Measurements from ENCODE around the gene ZBTB16. TPM values are rescaled to one million over a fixed set of nuclear protein-coding genes. Genes with fewer than 3 reads are reported as not detected.

ZBTB16 gene
- total and polyA plus RNA-seq, 2 of the 13 experiments (the other 11 are each of a cell fraction or from before 2014, with no cell fraction given): not detected

GRCh38 chr11:114230031-114230704, 170.7 kb downstream of the ZBTB16 start (continued):
- no peak for TF ChIP-seq ZHX2 (IDR thresholded peaks at IDR 0.05; ENCODE audit: low read depth)
- no peak for TF ChIP-seq ZHX2 (CRISPR knock-in tag; IDR thresholded peaks at IDR 0.05; ENCODE audit: borderline replicate concordance)
- no peak for TF ChIP-seq ZNF275 (CRISPR knock-in tag; IDR thresholded peaks at IDR 0.05; ENCODE audit: borderline replicate concordance)

GRCh38 chr11:114232400-114233059, 173.0 kb downstream of the ZBTB16 start:
- Histone ChIP-seq H3K4me2 (ENCODE audit: low read depth, low read length) (no peak overlapping the region), H3K27ac (ENCODE audit: extremely low read length, insufficient read depth, low read length) (no peak overlapping the region), H4K20me1 (ENCODE audit: insufficient read depth, low read length) (no peaks in the 10 kb centered on the region), H2AFZ (ENCODE audit: low read length) (no peak overlapping the region), H3K4me1 (ENCODE audit: insufficient read depth, low read length) (no peaks in the 10 kb centered on the region), H3K4me3 (replicated peaks in 1 of 3; ENCODE audit: insufficient read depth in 1 of 3, low read depth in 2 of 3, low read length in 3 of 3) (no peak overlapping the region), H3K27me3 (ENCODE audit: control insufficient read depth in 1 of 2, insufficient read depth in 2 of 2, low read length in 2 of 2) (peaks cover 0 to 30% of the 10 kb centered on the region in 2 experiments; a peak in 3 of 5 replicates), H3K36me3 (replicated peaks in 1 of 2; ENCODE audit: control insufficient read depth in 1 of 2, insufficient read depth in 2 of 2, low read length in 2 of 2) (no peaks in the 10 kb centered on the region), H3K9ac (ENCODE audit: insufficient read depth, low read depth, low read length) (no peak overlapping the region), H3K9me3 (ENCODE audit: low read length) (no peaks in the 10 kb centered on the region), H3K79me2 (ENCODE audit: insufficient read depth, low read length) (no peaks in the 10 kb centered on the region)
- in situ Hi-C loops (cut with HindIII; ENCODE audit: extremely low pct_ligation_motif_present, low pct_unique_long_range_greater_than_20kb): no loop called here
- POLR2A ChIA-PET: no interaction called here
- intact Hi-C loops (cut with micrococcal nuclease; ENCODE audit: unreplicated experiment): no loop called here
- BruUV-seq (replicated peaks): no TSS peak
- DNase-seq (ENCODE audit: low spot score) (no peak), FAIRE-seq (no peak), ATAC-seq (peak; percentile 29; the same call in 2 of the 3 replicates)
- CTCF ChIA-PET (ENCODE audit: low intra/inter-chr PET ratio, low total read pairs): no interaction called here
- 19% methylated on average over 8 of the region's 18 CpGs for WGBS (ENCODE audit: low lambda C conversion rate)
- TF ChIP-seq PREB (CRISPR knock-in tag; IDR thresholded peaks at IDR 0.05) (no peak), LRRFIP1 (CRISPR knock-in tag; conservative IDR thresholded peaks at IDR 0.05) (no peak), MLXIP (CRISPR knock-in tag; IDR thresholded peaks at IDR 0.05; ENCODE audit: borderline replicate concordance) (no peak)

Data from HepG2 (cell line).